Fibroblast of mammary gland (primary cell): Measurements from ENCODE around the gene RAB8A.
"Not testable (repeated sequence)": the region's sequence is repeated elsewhere in the genome, so short reads cannot be mapped to it uniquely, and the experiment has no call there.

Source experiments
- DNase-seq: peaks from one replicate; pipeline ENCODE4 v3.0.0-alpha.2; 2010; ENCODE audit warnings: low read depth
- H3K4me3 ChIP-seq: 2 replicates; pipeline ENCODE4 v1.5.1; 2011; ENCODE audit warnings: low read depth, mild to moderate bottlenecking, low read length, moderate library complexity; ENCODE audit not compliant: control insufficient read depth
- CTCF ChIP-seq: conservative IDR thresholded peaks from 2 replicates; pipeline ENCODE4 v1.5.1; 2011; ENCODE audit warnings: low read depth, low read length, inconsistent platforms; ENCODE audit not compliant: control insufficient read depth, insufficient read depth

Gene RAB8A

DNA sequence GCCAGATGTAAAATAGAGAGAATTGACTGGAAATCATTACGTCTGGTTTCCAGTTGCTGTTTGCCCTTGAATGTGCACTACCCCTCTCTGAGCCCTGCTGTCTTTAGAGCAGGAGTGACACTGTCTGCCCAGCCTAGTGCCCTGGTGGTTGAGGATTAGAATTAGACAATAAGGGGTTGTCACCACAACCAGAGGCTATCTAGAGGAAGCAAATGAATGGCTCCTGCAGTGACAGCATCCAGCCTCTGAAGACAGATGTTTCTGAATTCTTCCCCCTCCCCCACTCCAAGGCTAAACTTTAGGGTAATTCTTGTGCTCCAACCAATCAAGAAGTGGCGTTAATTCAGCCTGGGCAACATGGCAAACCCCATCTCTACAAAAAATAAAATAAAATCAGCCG, 2.0 kb downstream of the RAB8A start:
- no peak for TF ChIP-seq CTCF
- no peak overlapping the region for H3K4me3 ChIP-seq
- DNase-seq = no peak

- no peak for TF ChIP-seq CTCF
- no peak for DNase-seq
- H3K4me3 ChIP-seq = no peak overlapping the region
Observed at GRCh38 chr19:16115301-16116039, 3.8 kb downstream of the RAB8A start.

- H3K4me3 ChIP-seq = no peak overlapping the region
- no peak for DNase-seq
- TF ChIP-seq CTCF = no peak
Observed at GRCh38 chr19:16116067-16116466, 4.4 kb downstream of the RAB8A start.

DNA sequence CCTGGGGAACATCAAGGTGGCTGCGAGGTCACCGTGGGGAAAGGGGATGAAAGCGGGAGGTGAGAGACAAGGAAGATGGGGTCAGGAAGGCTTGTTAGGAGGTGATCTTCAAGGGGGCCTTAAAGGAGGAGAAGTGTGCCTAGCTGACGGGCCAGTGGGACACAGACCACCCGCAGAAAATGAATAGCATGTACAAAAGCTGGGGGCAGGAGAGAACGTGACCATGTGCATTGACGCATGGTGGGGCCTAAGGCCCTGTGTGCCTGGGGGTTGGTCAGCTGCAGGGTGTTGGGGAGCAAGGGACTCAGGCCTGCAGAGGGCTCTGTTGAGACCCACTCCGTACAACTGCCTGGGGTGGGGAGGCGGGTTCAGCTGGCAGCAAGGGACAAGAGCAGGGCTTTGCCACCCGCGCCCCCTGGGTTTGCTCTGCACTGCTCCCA, 5.9 kb downstream of the RAB8A start:
- no peak for DNase-seq
- H3K4me3 ChIP-seq = no peak overlapping the region
- TF ChIP-seq CTCF = no peak

DNA sequence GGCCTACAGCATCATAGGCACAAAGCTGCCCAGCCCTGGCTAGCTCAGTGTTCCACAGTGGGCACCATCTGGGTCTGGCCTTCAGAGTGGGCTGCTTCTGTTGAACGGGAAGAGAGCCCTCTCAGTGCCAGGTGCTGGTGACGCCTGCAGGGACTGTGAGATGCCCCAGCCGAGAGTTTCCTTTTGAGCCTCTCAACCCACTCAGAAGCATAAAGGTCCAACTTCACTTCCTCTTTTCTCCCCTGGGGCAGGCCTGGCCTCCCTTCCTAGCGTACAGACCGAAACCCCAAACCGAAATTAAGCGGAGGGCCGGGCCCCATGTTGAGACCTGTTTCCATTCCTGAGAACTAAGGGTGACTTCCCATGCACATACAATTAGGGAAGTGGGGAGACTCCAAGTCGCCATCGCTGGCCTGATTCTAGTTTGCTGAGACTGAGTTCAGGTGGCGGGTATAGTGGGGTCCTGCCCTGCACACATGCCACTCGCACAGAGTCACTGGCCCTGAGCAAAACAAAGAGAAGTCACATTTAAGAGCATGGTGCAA, 6.9 kb downstream of the RAB8A start:
- no peak for DNase-seq
- H3K4me3 ChIP-seq = no peak overlapping the region
- no peak for TF ChIP-seq CTCF

GRCh38 chr19:16119075-16119857, 7.6 kb downstream of the RAB8A start:
- H3K4me3 ChIP-seq, DNase-seq: not testable (repeated sequence)

GRCh38 chr19:16121141-16121540, 9.5 kb downstream of the RAB8A start:
- TF ChIP-seq CTCF = no peak
- H3K4me3 ChIP-seq = no peak overlapping the region
- DNase-seq = no peak
